HepG2 (cell line): ENCODE measurements around the gene POLDIP3. TPM values are rescaled to one million over a fixed set of nuclear protein-coding genes. Genes with fewer than 3 reads are reported as not detected.

Experiments
- ARHGAP35 ChIP-seq: sonication (generic); formaldehyde crosslinking; IDR thresholded peaks from 2 replicates; pipeline ENCODE4 v1.9.0; 2022; ENCODE audit warnings: mild to moderate bottlenecking, inconsistent platforms, moderate library complexity, missing genetic modification reagents, borderline replicate concordance
- KAT2B ChIP-seq: fragments of 150-350 bp; IDR thresholded peaks from 2 replicates; pipeline ENCODE4 v1.6.1; 2014; ENCODE audit warnings: low read depth, low read length, borderline replicate concordance
- SIN3B ChIP-seq: fragments of 150-350 bp; IDR thresholded peaks from 2 replicates; pipeline ENCODE4 v1.6.1; 2014; ENCODE audit warnings: low read length
- SP140L ChIP-seq: sonication (generic); formaldehyde crosslinking; IDR thresholded peaks from 2 replicates; pipeline ENCODE4 v1.4.0; 2020; ENCODE audit warnings: missing genetic modification reagents, borderline replicate concordance
- ZNF614 ChIP-seq: IDR thresholded peaks from 2 replicates; pipeline ENCODE4 v1.6.1; 2018; ENCODE audit warnings: missing biosample characterization, missing genetic modification reagents, inconsistent platforms, borderline replicate concordance
- polyA plus RNA-seq, 8 experiments: library from polyadenylated mRNA; depleted of rRNA in 3 of 8; stranded (reverse) in 7 of 8; unstranded in 1 of 8; fragments of >200 nt; fragmentation: Illumina TruSeq in 4 of 8; extraction: Trizol in 4 of 8; gene quantifications; 2 replicates each; pipeline versions ENCODE4 v1.2.1 to v1.2.3, GENCODE V29; 2011 to 2016; ENCODE audit warnings: low read depth in 4 of 8, missing spikeins in 1 of 8, mixed read lengths in 1 of 8; ENCODE audit not compliant: insufficient read depth in 1 of 8
- total RNA-seq, 5 experiments: library from RNA; depleted of rRNA; stranded (reverse); fragments of >200 nt; fragmentation: Illumina TruSeq; extraction: Trizol; gene quantifications; 2 replicates each; pipeline ENCODE4 v1.2.3, GENCODE V29; 2016; ENCODE audit warnings: low read depth in 1 of 5
- TF ChIP-seq, protein P1 (sequence below): IDR thresholded peaks from 2 replicates; pipeline ENCODE4 v1.6.1; 2016; ENCODE audit warnings: low read depth, missing genetic modification reagents, missing compliant biosample characterization
- TF ChIP-seq, protein P2 (sequence below): sonication (generic); formaldehyde crosslinking; IDR thresholded peaks from 2 replicates; pipeline ENCODE4 v1.4.0; 2020; ENCODE audit warnings: missing genetic modification reagents
- TF ChIP-seq, protein P3 (sequence below): sonication (generic); formaldehyde crosslinking; IDR thresholded peaks from 2 replicates; pipeline ENCODE4 v1.5.0; 2020; ENCODE audit warnings: mild to moderate bottlenecking, missing genetic modification reagents
- TF ChIP-seq, protein P4 (sequence below): sonication (generic); formaldehyde crosslinking; IDR thresholded peaks from 2 replicates; pipeline ENCODE4 v1.4.0; 2020; ENCODE audit warnings: missing genetic modification reagents
- TF ChIP-seq, protein P5 (sequence below): sonication (generic); formaldehyde crosslinking; IDR thresholded peaks from 2 replicates; pipeline ENCODE4 v1.4.0; 2020; ENCODE audit warnings: low read depth, mild to moderate bottlenecking, missing genetic modification reagents
- TF ChIP-seq, protein P6 (sequence below): sonication (generic); IDR thresholded peaks from 2 replicates; pipeline ENCODE4 v1.6.1; 2016; ENCODE audit warnings: low read depth, borderline replicate concordance

POLDIP3 gene
- total and polyA plus RNA-seq, 2 of the 13 experiments (the other 11 are each of a cell fraction or from before 2014, with no cell fraction given): 45.8 to 47.4 TPM

DNA sequence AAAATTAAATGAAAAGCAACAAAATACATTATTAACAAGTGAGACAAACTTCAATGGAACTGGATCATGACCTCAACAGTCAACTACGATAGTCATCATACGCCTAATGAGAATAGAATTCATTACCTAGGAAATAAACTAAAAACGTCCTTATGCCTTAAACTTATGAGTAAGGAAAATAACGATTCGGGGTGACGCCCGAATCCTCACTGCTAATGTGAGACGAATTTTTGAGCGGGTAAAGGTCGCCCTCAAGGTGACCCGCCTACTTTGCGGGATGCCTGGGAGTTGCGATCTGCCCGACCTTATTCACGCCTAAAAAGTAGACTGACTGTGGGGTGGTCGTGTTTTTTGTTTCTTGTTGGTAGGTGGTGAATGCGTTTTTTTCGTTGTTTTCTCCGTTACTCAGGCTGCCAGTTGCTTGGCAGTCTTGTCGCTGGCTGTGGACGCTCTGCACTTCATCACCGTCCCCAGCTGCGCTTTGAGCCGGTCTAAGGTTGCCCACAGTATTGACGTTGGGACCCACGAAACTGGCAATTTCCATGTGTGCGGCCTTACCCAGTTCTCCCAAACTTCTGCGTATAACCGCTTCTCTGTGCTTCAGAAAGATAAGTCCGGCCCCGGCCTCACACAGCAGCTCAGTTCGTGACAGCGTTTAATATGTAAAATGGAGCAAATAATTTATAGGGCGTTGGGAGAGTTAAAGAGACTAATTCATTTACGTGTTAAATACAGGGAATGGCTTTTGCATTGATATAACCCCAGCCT lies 593 bp upstream of the POLDIP3 start (continued):
- TF ChIP-seq, protein P1, sequence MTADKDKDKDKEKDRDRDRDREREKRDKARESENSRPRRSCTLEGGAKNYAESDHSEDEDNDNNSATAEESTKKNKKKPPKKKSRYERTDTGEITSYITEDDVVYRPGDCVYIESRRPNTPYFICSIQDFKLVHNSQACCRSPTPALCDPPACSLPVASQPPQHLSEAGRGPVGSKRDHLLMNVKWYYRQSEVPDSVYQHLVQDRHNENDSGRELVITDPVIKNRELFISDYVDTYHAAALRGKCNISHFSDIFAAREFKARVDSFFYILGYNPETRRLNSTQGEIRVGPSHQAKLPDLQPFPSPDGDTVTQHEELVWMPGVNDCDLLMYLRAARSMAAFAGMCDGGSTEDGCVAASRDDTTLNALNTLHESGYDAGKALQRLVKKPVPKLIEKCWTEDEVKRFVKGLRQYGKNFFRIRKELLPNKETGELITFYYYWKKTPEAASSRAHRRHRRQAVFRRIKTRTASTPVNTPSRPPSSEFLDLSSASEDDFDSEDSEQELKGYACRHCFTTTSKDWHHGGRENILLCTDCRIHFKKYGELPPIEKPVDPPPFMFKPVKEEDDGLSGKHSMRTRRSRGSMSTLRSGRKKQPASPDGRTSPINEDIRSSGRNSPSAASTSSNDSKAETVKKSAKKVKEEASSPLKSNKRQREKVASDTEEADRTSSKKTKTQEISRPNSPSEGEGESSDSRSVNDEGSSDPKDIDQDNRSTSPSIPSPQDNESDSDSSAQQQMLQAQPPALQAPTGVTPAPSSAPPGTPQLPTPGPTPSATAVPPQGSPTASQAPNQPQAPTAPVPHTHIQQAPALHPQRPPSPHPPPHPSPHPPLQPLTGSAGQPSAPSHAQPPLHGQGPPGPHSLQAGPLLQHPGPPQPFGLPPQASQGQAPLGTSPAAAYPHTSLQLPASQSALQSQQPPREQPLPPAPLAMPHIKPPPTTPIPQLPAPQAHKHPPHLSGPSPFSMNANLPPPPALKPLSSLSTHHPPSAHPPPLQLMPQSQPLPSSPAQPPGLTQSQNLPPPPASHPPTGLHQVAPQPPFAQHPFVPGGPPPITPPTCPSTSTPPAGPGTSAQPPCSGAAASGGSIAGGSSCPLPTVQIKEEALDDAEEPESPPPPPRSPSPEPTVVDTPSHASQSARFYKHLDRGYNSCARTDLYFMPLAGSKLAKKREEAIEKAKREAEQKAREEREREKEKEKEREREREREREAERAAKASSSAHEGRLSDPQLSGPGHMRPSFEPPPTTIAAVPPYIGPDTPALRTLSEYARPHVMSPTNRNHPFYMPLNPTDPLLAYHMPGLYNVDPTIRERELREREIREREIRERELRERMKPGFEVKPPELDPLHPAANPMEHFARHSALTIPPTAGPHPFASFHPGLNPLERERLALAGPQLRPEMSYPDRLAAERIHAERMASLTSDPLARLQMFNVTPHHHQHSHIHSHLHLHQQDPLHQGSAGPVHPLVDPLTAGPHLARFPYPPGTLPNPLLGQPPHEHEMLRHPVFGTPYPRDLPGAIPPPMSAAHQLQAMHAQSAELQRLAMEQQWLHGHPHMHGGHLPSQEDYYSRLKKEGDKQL (CRISPR knock-in tag): peak; percentile 60; the same call in 1 of the 2 replicates
- TF ChIP-seq KAT2B (no peak), ZNF614 (CRISPR knock-in tag) (peak; percentile 95), SP140L (CRISPR knock-in tag) (peak; percentile 97; the same call in 1 of the 2 replicates), SIN3B (no peak; the same call in 1 of the 2 replicates), ARHGAP35 (no peak)
- TF ChIP-seq, protein P2, sequence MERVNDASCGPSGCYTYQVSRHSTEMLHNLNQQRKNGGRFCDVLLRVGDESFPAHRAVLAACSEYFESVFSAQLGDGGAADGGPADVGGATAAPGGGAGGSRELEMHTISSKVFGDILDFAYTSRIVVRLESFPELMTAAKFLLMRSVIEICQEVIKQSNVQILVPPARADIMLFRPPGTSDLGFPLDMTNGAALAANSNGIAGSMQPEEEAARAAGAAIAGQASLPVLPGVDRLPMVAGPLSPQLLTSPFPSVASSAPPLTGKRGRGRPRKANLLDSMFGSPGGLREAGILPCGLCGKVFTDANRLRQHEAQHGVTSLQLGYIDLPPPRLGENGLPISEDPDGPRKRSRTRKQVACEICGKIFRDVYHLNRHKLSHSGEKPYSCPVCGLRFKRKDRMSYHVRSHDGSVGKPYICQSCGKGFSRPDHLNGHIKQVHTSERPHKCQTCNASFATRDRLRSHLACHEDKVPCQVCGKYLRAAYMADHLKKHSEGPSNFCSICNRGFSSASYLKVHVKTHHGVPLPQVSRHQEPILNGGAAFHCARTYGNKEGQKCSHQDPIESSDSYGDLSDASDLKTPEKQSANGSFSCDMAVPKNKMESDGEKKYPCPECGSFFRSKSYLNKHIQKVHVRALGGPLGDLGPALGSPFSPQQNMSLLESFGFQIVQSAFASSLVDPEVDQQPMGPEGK (CRISPR knock-in tag): peak; percentile 59
- TF ChIP-seq, protein P3, sequence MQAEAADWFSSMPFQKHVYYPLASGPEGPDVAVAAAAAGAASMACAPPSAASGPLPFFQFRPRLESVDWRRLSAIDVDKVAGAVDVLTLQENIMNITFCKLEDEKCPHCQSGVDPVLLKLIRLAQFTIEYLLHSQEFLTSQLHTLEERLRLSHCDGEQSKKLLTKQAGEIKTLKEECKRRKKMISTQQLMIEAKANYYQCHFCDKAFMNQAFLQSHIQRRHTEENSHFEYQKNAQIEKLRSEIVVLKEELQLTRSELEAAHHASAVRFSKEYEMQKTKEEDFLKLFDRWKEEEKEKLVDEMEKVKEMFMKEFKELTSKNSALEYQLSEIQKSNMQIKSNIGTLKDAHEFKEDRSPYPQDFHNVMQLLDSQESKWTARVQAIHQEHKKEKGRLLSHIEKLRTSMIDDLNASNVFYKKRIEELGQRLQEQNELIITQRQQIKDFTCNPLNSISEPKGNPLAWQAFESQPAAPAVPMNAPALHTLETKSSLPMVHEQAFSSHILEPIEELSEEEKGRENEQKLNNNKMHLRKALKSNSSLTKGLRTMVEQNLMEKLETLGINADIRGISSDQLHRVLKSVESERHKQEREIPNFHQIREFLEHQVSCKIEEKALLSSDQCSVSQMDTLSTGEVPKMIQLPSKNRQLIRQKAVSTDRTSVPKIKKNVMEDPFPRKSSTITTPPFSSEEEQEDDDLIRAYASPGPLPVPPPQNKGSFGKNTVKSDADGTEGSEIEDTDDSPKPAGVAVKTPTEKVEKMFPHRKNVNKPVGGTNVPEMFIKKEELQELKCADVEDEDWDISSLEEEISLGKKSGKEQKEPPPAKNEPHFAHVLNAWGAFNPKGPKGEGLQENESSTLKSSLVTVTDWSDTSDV: 0 out of 2 replicates have a peak, but pooled peaks have one; percentile 52
- TF ChIP-seq, protein P4, sequence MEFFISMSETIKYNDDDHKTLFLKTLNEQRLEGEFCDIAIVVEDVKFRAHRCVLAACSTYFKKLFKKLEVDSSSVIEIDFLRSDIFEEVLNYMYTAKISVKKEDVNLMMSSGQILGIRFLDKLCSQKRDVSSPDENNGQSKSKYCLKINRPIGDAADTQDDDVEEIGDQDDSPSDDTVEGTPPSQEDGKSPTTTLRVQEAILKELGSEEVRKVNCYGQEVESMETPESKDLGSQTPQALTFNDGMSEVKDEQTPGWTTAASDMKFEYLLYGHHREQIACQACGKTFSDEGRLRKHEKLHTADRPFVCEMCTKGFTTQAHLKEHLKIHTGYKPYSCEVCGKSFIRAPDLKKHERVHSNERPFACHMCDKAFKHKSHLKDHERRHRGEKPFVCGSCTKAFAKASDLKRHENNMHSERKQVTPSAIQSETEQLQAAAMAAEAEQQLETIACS (CRISPR knock-in tag): no peak
- TF ChIP-seq, protein P5, sequence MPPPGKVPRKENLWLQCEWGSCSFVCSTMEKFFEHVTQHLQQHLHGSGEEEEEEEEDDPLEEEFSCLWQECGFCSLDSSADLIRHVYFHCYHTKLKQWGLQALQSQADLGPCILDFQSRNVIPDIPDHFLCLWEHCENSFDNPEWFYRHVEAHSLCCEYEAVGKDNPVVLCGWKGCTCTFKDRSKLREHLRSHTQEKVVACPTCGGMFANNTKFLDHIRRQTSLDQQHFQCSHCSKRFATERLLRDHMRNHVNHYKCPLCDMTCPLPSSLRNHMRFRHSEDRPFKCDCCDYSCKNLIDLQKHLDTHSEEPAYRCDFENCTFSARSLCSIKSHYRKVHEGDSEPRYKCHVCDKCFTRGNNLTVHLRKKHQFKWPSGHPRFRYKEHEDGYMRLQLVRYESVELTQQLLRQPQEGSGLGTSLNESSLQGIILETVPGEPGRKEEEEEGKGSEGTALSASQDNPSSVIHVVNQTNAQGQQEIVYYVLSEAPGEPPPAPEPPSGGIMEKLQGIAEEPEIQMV (CRISPR knock-in tag): peak; percentile 7
- TF ChIP-seq, protein P6, sequence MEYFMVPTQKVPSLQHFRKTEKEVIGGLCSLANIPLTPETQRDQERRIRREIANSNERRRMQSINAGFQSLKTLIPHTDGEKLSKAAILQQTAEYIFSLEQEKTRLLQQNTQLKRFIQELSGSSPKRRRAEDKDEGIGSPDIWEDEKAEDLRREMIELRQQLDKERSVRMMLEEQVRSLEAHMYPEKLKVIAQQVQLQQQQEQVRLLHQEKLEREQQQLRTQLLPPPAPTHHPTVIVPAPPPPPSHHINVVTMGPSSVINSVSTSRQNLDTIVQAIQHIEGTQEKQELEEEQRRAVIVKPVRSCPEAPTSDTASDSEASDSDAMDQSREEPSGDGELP: no peak
